GM19467 (cell line): ENCODE results near the gene SLC16A14.
"Not testable (repeated sequence)": the region's sequence is repeated elsewhere in the genome, so short reads cannot be mapped to it uniquely, and the experiment has no call there.

Experiments used
- ATAC-seq: cut with Tn5 transposase; IDR thresholded peaks from one replicate; pipeline ENCODE4 v1.9.1; 2021; ENCODE audit warnings: mild to moderate bottlenecking, moderate library complexity; ENCODE audit not compliant: unreplicated experiment

Gene SLC16A14

GRCh38 chr2:230068651-230069055 lies at the start of gene SLC16A14:
TSS of gene SLC16A14 (minus strand) at chr2:230068924. CDS start at chr2:230059352, 9,572 bp downstream.
- peak; percentile 31 for ATAC-seq

GRCh38 chr2:230106771-230107170 lies 38.0 kb upstream of the SLC16A14 start:
- ATAC-seq: no peak

- not testable (repeated sequence) for ATAC-seq
Measured at GRCh38 chr2:230101967-230102366, 33.2 kb upstream of the SLC16A14 start.

GRCh38 chr2:230097841-230098240 lies 29.1 kb upstream of the SLC16A14 start:
- no peak for ATAC-seq

GRCh38 chr2:230097424-230097823 lies 28.7 kb upstream of the SLC16A14 start:
- no peak for ATAC-seq

GRCh38 chr2:230090967-230091366 lies 22.2 kb upstream of the SLC16A14 start:
- no peak for ATAC-seq

- ATAC-seq: no peak
Measured at GRCh38 chr2:230085201-230085600, 16.5 kb upstream of the SLC16A14 start.

- ATAC-seq: no peak
Measured at GRCh38 chr2:230077851-230078547, 9.3 kb upstream of the SLC16A14 start.

- ATAC-seq: no peak
Measured at GRCh38 chr2:230076819-230077218, 8.1 kb upstream of the SLC16A14 start.

GRCh38 chr2:230075988-230076631 lies 7.4 kb upstream of the SLC16A14 start:
- ATAC-seq: no peak

GRCh38 chr2:230071421-230071820 lies 2.7 kb upstream of the SLC16A14 start:
- ATAC-seq: no peak

GRCh38 chr2:230069402-230069801 lies 678 bp upstream of the SLC16A14 start:
- no peak for ATAC-seq

GRCh38 chr2:230068016-230068650 lies 591 bp downstream of the SLC16A14 start:
- ATAC-seq: peak; percentile 34

GRCh38 chr2:230060672-230061293 lies 7.9 kb downstream of the SLC16A14 start:
- ATAC-seq: no peak

GRCh38 chr2:230053753-230054478 lies 14.8 kb downstream of the SLC16A14 start:
- no peak for ATAC-seq

GRCh38 chr2:230052299-230052698 lies 16.4 kb downstream of the SLC16A14 start:
- ATAC-seq: no peak

- no peak for ATAC-seq
Measured at GRCh38 chr2:230050136-230050535, 18.6 kb downstream of the SLC16A14 start.

- no peak for ATAC-seq
Measured at GRCh38 chr2:230048010-230048671, 20.6 kb downstream of the SLC16A14 start.

- ATAC-seq: no peak
Measured at GRCh38 chr2:230046491-230046890, 22.2 kb downstream of the SLC16A14 start.

- ATAC-seq: no peak
Measured at GRCh38 chr2:230043461-230043860, 25.3 kb downstream of the SLC16A14 start.
